PC-9 (cell line): ENCODE data around the gene PLK4. TPM values are rescaled to one million over a fixed set of nuclear protein-coding genes. Genes with fewer than 3 reads are reported as not detected.

Source experiments
- BruUV-seq: library from RNA; stranded (reverse); fragments of 400-500 nt; replicated peaks from 2 replicates; lab custom pipeline; 2021; lab: Mats Ljungman, UMichigan
- CTCF ChIA-PET: fragments of 300-600 bp; sonication (Branson Sonifier 250); formaldehyde crosslinking; loops from one replicate; lab custom pipeline; 2022; ENCODE audit warnings: antibody characterized with exemption; lab: Charles Lee
- POLR2A ChIA-PET: fragments of 300-600 bp; sonication (Branson Sonifier 250); formaldehyde crosslinking; loops from one replicate; lab custom pipeline; 2022; ENCODE audit warnings: antibody characterized with exemption; ENCODE audit not compliant: unreplicated experiment; lab: Charles Lee
- DNase-seq, 2 experiments: peaks; one replicate each; pipeline versions ENCODE4 v3.0.0 to v3.0.0-alpha.2; 2015 to 2022; ENCODE audit warnings: mixed read lengths in 1 of 2
- H2AFZ ChIP-seq: fragments of 200-600 bp; sonication (generic); 2 replicates; pipeline ENCODE4 v1.8.1; 2017; ENCODE audit warnings: antibody characterized with exemption
- H3F3A ChIP-seq: fragments of 200-600 bp; sonication (generic); 2 replicates; pipeline ENCODE4 v1.8.1; 2017; ENCODE audit warnings: antibody characterized with exemption, mild to moderate bottlenecking, low read depth; ENCODE audit not compliant: insufficient read depth
- H3K27ac ChIP-seq: fragments of 200-600 bp; sonication (generic); 2 replicates; pipeline ENCODE4 v1.6.1; 2016; ENCODE audit warnings: mixed run types
- H3K27me3 ChIP-seq: fragments of 200-600 bp; sonication (generic); 2 replicates; pipeline ENCODE4 v1.6.1; 2016; ENCODE audit warnings: low read depth, mixed run types; ENCODE audit not compliant: insufficient read depth
- H3K36me3 ChIP-seq: fragments of 200-600 bp; sonication (generic); 2 replicates; pipeline ENCODE4 v1.6.1; 2016; ENCODE audit warnings: low read depth, mixed run types
- H3K4me1 ChIP-seq: fragments of 200-600 bp; sonication (generic); replicated peaks from 2 replicates; pipeline ENCODE4 v1.6.1; 2016; ENCODE audit warnings: mixed run types; ENCODE audit not compliant: insufficient read depth
- H3K4me2 ChIP-seq: fragments of 200-600 bp; sonication (generic); 2 replicates; pipeline ENCODE4 v1.6.1; 2017; ENCODE audit warnings: mixed run types
- H3K4me3 ChIP-seq: fragments of 200-600 bp; sonication (generic); 2 replicates; pipeline ENCODE4 v1.6.1; 2016; ENCODE audit warnings: mixed run types
- H3K79me2 ChIP-seq: fragments of 200-600 bp; sonication (generic); 2 replicates; pipeline ENCODE4 v1.6.1; 2017; ENCODE audit warnings: low read depth, mixed run types
- H3K9me2 ChIP-seq: fragments of 200-600 bp; sonication (generic); 2 replicates; pipeline ENCODE4 v1.8.1; 2017; ENCODE audit warnings: mild to moderate bottlenecking; ENCODE audit not compliant: insufficient read depth
- H3K9me3 ChIP-seq: fragments of 200-600 bp; sonication (generic); 2 replicates; pipeline ENCODE4 v1.8.1; 2016; ENCODE audit warnings: low read depth; ENCODE audit not compliant: insufficient read depth
- H4K20me1 ChIP-seq: fragments of 200-600 bp; sonication (generic); 2 replicates; pipeline ENCODE4 v1.8.1; 2017; ENCODE audit not compliant: insufficient read depth
- EZH2 ChIP-seq: fragments of 200-600 bp; sonication (generic); IDR thresholded peaks from 2 replicates; pipeline ENCODE4 v1.8.0; 2017; ENCODE audit warnings: antibody characterized with exemption, low read depth
- intact Hi-C: fragments of 100-400 bp; cut with micrococcal nuclease; formaldehyde crosslinking; loops from one replicate; pipeline ENCODE4 v1.10.0; 2022; ENCODE audit not compliant: unreplicated experiment
- total RNA-seq: library from RNA; stranded (reverse); gene quantifications from 2 replicates; pipeline ENCODE4 v1.2.3, GENCODE V29; 2021
- TF ChIP-seq, protein P1 (sequence below): fragments of 200-600 bp; sonication (generic); conservative IDR thresholded peaks from 2 replicates; pipeline ENCODE4 v1.6.1; 2017; ENCODE audit warnings: mixed run types, antibody characterized with exemption, mild to moderate bottlenecking, moderate library complexity

Gene PLK4
- total RNA-seq, 1 experiment from 2014 or later: 25.7 TPM

DNA sequence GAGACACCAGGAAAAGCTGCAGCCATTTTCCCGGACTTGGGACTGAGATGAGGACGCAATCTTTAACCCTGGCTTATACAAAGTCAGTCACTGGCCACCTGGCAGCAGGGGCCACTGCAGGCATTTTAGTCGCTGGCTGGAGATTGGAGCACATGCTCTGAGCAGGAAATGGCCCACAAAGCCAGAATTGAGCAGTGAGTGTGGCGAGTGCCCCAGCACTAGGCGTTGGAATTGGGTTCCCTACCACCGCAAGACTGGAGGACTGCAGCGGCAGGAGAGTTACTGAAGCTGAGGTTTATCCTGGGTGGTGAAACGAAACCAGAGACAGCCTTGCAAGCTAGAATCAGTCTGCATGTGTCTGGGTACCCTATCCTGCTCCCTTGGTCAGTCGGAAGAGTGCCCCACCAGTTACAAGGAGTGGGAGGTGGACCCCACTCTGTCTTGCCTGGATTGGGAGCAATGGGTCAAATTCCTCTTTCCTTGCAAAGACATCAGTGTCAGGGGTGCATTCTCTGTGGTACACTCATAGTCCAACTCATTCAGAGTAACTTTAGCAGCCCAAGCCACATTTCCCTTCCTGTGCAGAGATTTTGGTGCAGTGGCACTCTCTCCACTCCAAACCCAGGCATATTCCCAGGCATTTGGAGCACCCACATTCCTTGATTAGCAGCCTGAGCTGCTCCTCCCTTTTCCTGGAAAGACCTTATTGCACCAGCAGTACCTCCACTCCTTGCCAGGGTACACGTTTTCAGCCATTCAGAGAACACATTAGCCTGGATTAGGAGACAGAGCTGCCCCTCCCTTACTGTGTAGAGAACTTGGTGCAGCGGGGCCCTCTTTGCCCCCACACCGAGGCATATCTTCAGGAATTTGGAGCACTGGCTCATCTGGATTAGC lies 36.7 kb upstream of the PLK4 start:
- POLR2A ChIA-PET: no interaction called here
- H3K4me1 ChIP-seq: no peaks in the 10 kb centered on the region
- no TSS peak for BruUV-seq

DNA sequence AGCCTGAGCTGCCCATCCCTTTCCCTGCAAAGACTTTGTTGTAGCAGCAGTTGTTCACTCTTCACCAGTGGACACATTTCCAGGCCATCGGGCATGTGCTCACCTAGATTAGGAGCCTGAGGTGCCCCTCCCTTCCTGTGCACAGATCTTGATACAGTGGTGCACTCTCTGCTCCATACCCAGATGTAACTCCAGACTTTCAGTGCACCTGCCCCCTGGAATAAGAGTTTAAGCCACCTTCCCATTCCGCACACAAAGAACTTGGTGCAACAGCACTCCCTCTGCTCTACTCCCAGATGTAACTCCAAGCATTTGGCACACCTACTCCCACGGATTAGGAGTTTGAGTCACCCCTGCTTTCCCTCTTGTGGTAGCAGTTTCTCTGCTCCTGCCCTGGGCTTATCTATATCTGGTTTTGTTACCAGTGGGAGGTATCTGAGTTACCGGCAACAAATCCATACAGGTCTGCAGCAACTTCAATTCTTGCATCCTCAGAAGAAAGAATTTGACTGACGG lies 36.0 kb upstream of the PLK4 start:
- no peaks in the 10 kb centered on the region for H4K20me1 ChIP-seq
- H3K4me2 ChIP-seq: no peak overlapping the region
- intact Hi-C loops: no loop called here
- H3K9me2 ChIP-seq: no peaks in the 10 kb centered on the region
- no peak overlapping the region for H2AFZ ChIP-seq
- H3K36me3 ChIP-seq: no peaks in the 10 kb centered on the region
- H3K27me3 ChIP-seq: no peaks in the 10 kb centered on the region
- no peaks in the 10 kb centered on the region for H3K79me2 ChIP-seq
- ChIA-PET CTCF (no interaction called here), POLR2A (no interaction called here)
- H3F3A ChIP-seq: no peaks in the 10 kb centered on the region
- H3K4me1 ChIP-seq: no peaks in the 10 kb centered on the region
- peaks cover 16% of the 10 kb centered on the region for H3K9me3 ChIP-seq
- no peak for TF ChIP-seq EZH2
- TF ChIP-seq, protein P1, sequence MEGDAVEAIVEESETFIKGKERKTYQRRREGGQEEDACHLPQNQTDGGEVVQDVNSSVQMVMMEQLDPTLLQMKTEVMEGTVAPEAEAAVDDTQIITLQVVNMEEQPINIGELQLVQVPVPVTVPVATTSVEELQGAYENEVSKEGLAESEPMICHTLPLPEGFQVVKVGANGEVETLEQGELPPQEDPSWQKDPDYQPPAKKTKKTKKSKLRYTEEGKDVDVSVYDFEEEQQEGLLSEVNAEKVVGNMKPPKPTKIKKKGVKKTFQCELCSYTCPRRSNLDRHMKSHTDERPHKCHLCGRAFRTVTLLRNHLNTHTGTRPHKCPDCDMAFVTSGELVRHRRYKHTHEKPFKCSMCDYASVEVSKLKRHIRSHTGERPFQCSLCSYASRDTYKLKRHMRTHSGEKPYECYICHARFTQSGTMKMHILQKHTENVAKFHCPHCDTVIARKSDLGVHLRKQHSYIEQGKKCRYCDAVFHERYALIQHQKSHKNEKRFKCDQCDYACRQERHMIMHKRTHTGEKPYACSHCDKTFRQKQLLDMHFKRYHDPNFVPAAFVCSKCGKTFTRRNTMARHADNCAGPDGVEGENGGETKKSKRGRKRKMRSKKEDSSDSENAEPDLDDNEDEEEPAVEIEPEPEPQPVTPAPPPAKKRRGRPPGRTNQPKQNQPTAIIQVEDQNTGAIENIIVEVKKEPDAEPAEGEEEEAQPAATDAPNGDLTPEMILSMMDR: no peak
- no peak overlapping the region for H3K4me3 ChIP-seq
- no peak for DNase-seq
- BruUV-seq: no TSS peak
- no peak overlapping the region for H3K27ac ChIP-seq

More for the DNA sequence above, 36.7 kb upstream of the PLK4 start:
- Histone ChIP-seq H4K20me1 (no peaks in the 10 kb centered on the region), H3F3A (no peaks in the 10 kb centered on the region), H3K36me3 (no peaks in the 10 kb centered on the region), H3K4me3 (no peak overlapping the region), H3K27ac (no peak overlapping the region), H3K9me3 (peaks cover 12% of the 10 kb centered on the region; the same call in 1 of the 2 replicates), H2AFZ (no peak overlapping the region), H3K9me2 (no peaks in the 10 kb centered on the region), H3K4me2 (no peak overlapping the region), H3K79me2 (no peaks in the 10 kb centered on the region), H3K27me3 (no peaks in the 10 kb centered on the region)
- CTCF ChIA-PET: no interaction called here
- intact Hi-C loops: no loop called here
- no peak for DNase-seq
- no peak for TF ChIP-seq EZH2
- TF ChIP-seq, protein P1: no peak

DNA sequence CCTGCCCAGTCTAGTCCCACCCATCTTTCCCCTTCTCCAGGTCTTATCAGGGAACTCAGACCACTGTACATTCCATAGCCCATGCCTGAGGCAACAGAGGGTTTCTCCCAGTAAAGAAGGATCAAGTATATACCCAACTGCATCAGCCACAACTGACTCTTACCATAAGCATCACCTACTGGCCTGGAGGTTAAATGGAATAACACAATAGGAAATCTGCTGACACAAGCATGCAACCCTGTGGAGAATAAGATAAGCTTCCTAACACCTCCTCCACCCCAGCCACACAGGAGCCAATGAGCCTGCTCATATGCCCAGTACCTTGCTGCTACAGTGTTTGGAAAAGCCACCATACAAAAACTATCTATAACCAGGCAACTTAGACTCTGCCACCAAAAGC lies 34.6 kb upstream of the PLK4 start:
- Histone ChIP-seq H3K4me1 (no peaks in the 10 kb centered on the region), H3K9me2 (no peaks in the 10 kb centered on the region), H3K27me3 (no peaks in the 10 kb centered on the region), H3F3A (no peaks in the 10 kb centered on the region), H3K4me3 (no peak overlapping the region), H4K20me1 (no peaks in the 10 kb centered on the region), H2AFZ (no peak overlapping the region), H3K36me3 (no peaks in the 10 kb centered on the region), H3K27ac (no peak overlapping the region), H3K9me3 (peaks cover 26% of the 10 kb centered on the region), H3K4me2 (no peak overlapping the region), H3K79me2 (no peaks in the 10 kb centered on the region)
- TF ChIP-seq, protein P1: no peak
- TF ChIP-seq EZH2: no peak
- no TSS peak for BruUV-seq
- ChIA-PET POLR2A (no interaction called here), CTCF (no interaction called here)
- intact Hi-C loops: no loop called here
- DNase-seq: no peak
